Thoracic aorta (tissue), 2 donors: ENCODE data around the gene FHIP2A. TPM values are rescaled to one million over a fixed set of nuclear protein-coding genes. Genes with fewer than 3 reads are reported as not detected.
"Not testable (repeated sequence)": the region's sequence is repeated elsewhere in the genome, so short reads cannot be mapped to it uniquely, and the experiment has no call there.

Source experiments
- ATAC-seq: fragments of 150-250 bp; one replicate; pipeline ENCODE4 v1.8.0; 2017; ENCODE audit warnings: low read depth; ENCODE audit not compliant: insufficient number of reproducible peaks, low FRiP score
- DNase-seq: peaks from one replicate; pipeline ENCODE4 v3.0.0-alpha.2; 2020; ENCODE audit warnings: low spot score
- H3K27ac ChIP-seq, 2 donors: fragments of 200-600 bp; sonication (generic); 1 replicate in 1 of 2; 2 replicates in 1 of 2; pipeline ENCODE4 v1.5.1; 2016; ENCODE audit warnings: mild to moderate bottlenecking in 2 of 2, moderate library complexity in 2 of 2
- H3K27me3 ChIP-seq: fragments of 200-600 bp; sonication (generic); replicated peaks from 2 replicates; pipeline ENCODE4 v1.6.0; 2016; ENCODE audit warnings: mild to moderate bottlenecking; ENCODE audit not compliant: insufficient read depth
- H3K36me3 ChIP-seq: fragments of 200-600 bp; sonication (generic); one replicate; pipeline ENCODE4 v1.5.1; 2016
- H3K4me1 ChIP-seq, 2 donors: fragments of 200-600 bp; sonication (generic); 1 replicate in 1 of 2; 2 replicates in 1 of 2; pipeline versions ENCODE4 v1.5.1 to v1.6.0; 2016; ENCODE audit warnings: low read depth in 2 of 2, mild to moderate bottlenecking in 1 of 2; ENCODE audit not compliant: control insufficient read depth in 1 of 2
- H3K4me3 ChIP-seq: fragments of 200-600 bp; sonication (generic); 2 replicates; pipeline ENCODE4 v1.5.1; 2016; ENCODE audit warnings: mild to moderate bottlenecking
- H3K9me3 ChIP-seq: fragments of 200-600 bp; sonication (generic); 2 replicates; pipeline ENCODE4 v1.5.1; 2016
- CTCF ChIP-seq: fragments of 200-600 bp; sonication (generic); IDR thresholded peaks from one replicate; pipeline ENCODE4 v1.5.1; 2019; ENCODE audit warnings: antibody characterized with exemption
- total RNA-seq, 2 donors: library from RNA; depleted of rRNA; stranded (reverse); fragments of >200 nt; gene quantifications; one replicate each; pipeline versions ENCODE4 v1.1.0 to v1.2.3, GENCODE V29; 2016

Gene FHIP2A
- total RNA-seq, 2 donors from 2014 or later: 38.4 to 70.5 TPM

- H3K27ac ChIP-seq: no peak overlapping the region
- no peak overlapping the region for H3K4me3 ChIP-seq
- ATAC-seq (no peak), DNase-seq (no peak)
- no peak for TF ChIP-seq CTCF
- H3K36me3 ChIP-seq: peaks cover 29% of the 10 kb centered on the region
- no peaks in the 10 kb centered on the region for H3K4me1 ChIP-seq
- H3K27me3 ChIP-seq: no peaks in the 10 kb centered on the region
- no peaks in the 10 kb centered on the region for H3K9me3 ChIP-seq
Measured at GRCh38 chr10:114839901-114840300, 18.3 kb downstream of the FHIP2A start.

- Histone ChIP-seq H3K36me3 (peaks cover 60% of the 10 kb centered on the region), H3K4me3 (no peak overlapping the region), H3K27me3 (no peaks in the 10 kb centered on the region), H3K27ac (no peak overlapping the region), H3K4me1 (no peaks in the 10 kb centered on the region), H3K9me3 (no peaks in the 10 kb centered on the region)
- no peak for TF ChIP-seq CTCF
- DNase-seq (no peak), ATAC-seq (no peak)
Measured at GRCh38 chr10:114845978-114846693, 24.6 kb downstream of the FHIP2A start.

GRCh38 chr10:114847517-114847916 is 25.9 kb downstream of the FHIP2A start:
- ATAC-seq, H3K27me3 ChIP-seq, H3K9me3 ChIP-seq, H3K4me1 ChIP-seq, H3K4me3 ChIP-seq, DNase-seq, H3K27ac ChIP-seq: not testable (repeated sequence)
- peaks cover 64% of the 10 kb centered on the region for H3K36me3 ChIP-seq

- Histone ChIP-seq H3K27me3 (no peaks in the 10 kb centered on the region), H3K4me3 (no peak overlapping the region), H3K4me1 (no peaks in the 10 kb centered on the region), H3K9me3 (no peaks in the 10 kb centered on the region), H3K36me3 (peaks cover 53% of the 10 kb centered on the region), H3K27ac (no peak overlapping the region)
- DNase-seq (no peak), ATAC-seq (no peak)
- TF ChIP-seq CTCF: no peak
Measured at GRCh38 chr10:114849674-114850073, 28.1 kb downstream of the FHIP2A start.

- H3K36me3 ChIP-seq: peaks cover 50% of the 10 kb centered on the region
- ATAC-seq: no peak
- DNase-seq: no peak
- no peaks in the 10 kb centered on the region for H3K9me3 ChIP-seq
- H3K4me3 ChIP-seq: no peak overlapping the region
- H3K27ac ChIP-seq: no peak overlapping the region
- no peak for TF ChIP-seq CTCF
- no peaks in the 10 kb centered on the region for H3K27me3 ChIP-seq
- H3K4me1 ChIP-seq: no peaks in the 10 kb centered on the region
Measured at GRCh38 chr10:114850126-114850525, 28.5 kb downstream of the FHIP2A start.

GRCh38 chr10:114851336-114851735 is 29.8 kb downstream of the FHIP2A start:
- H3K36me3 ChIP-seq: peaks cover 49% of the 10 kb centered on the region
- ATAC-seq: no peak

More at GRCh38 chr10:114851336-114851735, 29.8 kb downstream of the FHIP2A start:
- no peak overlapping the region for H3K27ac ChIP-seq
- H3K4me1 ChIP-seq: peaks cover 2 to 9% of the 10 kb centered on the region in 2 donors
- H3K27me3 ChIP-seq: no peaks in the 10 kb centered on the region
- H3K4me3 ChIP-seq: no peak overlapping the region
- no peak for DNase-seq
- TF ChIP-seq CTCF: no peak
- no peaks in the 10 kb centered on the region for H3K9me3 ChIP-seq
